ENCODE measurements around the gene CPNE5. TPM values are rescaled to one million over a fixed set of nuclear protein-coding genes. Genes with fewer than 3 reads are reported as not detected.

CPNE5 gene
- total RNA-seq, 1 donor, result not detected

DNA sequence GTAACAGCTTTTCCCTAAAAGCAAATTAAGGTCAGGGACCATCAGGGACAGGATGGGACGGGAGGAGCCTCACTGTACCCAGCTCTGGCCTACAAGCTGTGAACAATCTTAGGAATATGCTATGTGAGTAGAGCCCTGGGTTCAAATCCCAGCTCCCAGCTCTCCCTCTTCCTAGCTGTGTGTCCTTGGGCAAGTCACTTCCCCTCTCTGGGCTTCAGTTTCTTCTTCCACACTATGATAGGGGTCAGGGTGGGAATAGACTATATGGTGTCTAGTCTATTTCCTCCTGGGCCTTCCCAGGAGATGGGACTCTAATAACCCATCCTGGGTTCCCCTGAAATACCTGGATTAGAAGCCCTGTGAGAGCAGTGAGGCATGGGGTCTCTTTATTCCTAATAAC, 41.6 kb downstream of the CPNE5 start:
- no peak overlapping the region for H3K4me3 ChIP-seq (ENCODE audit: insufficient read depth, low read length)
- no peaks in the 10 kb centered on the region for H3K4me1 ChIP-seq (ENCODE audit: insufficient read depth, low read length)
- H3K9me3 ChIP-seq (ENCODE audit: low read depth, low read length), result no peaks in the 10 kb centered on the region
- no peaks in the 10 kb centered on the region for H3K79me2 ChIP-seq (ENCODE audit: insufficient read depth, low read length)
- H4K20me1 ChIP-seq (ENCODE audit: insufficient read depth, low read length), result no peaks in the 10 kb centered on the region
- no peak overlapping the region for H3K4me2 ChIP-seq (ENCODE audit: insufficient read depth, low read length)
- no peak for DNase-seq (ENCODE audit: insufficient read length, low spot score, missing footprints)
- no peaks in the 10 kb centered on the region for H3K36me3 ChIP-seq (ENCODE audit: insufficient read depth, low read length)
- TF ChIP-seq, protein P1, sequence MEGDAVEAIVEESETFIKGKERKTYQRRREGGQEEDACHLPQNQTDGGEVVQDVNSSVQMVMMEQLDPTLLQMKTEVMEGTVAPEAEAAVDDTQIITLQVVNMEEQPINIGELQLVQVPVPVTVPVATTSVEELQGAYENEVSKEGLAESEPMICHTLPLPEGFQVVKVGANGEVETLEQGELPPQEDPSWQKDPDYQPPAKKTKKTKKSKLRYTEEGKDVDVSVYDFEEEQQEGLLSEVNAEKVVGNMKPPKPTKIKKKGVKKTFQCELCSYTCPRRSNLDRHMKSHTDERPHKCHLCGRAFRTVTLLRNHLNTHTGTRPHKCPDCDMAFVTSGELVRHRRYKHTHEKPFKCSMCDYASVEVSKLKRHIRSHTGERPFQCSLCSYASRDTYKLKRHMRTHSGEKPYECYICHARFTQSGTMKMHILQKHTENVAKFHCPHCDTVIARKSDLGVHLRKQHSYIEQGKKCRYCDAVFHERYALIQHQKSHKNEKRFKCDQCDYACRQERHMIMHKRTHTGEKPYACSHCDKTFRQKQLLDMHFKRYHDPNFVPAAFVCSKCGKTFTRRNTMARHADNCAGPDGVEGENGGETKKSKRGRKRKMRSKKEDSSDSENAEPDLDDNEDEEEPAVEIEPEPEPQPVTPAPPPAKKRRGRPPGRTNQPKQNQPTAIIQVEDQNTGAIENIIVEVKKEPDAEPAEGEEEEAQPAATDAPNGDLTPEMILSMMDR (IDR thresholded peaks at IDR 0.05; ENCODE audit: extremely low read depth, low read depth, low read length), result no peak
- no peak overlapping the region for H3K27ac ChIP-seq (ENCODE audit: low read depth, low read length)
- H2AFZ ChIP-seq (ENCODE audit: low read length), result no peak overlapping the region
- no peaks in the 10 kb centered on the region for H3K27me3 ChIP-seq (ENCODE audit: insufficient read depth, low read length)

DNA sequence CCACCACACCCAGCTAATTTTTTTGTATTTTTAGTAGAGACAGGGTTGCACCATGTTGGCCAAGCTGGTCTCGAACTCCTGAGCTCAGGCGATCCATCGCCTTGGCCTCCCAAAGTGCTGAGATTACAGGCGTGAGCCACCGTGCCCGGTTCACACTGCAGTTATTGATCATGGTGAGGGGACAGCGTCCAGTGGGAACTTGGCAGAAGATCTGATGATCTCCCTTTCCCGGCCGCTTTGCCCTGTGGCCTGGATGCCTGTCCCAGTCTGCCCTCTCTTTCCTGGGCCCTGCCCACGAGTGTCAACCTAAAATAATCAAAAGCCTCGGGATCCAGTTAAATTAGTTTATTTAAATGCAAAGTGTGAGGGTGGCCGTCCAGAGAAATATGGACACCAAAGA, 42.2 kb downstream of the CPNE5 start:
- Histone ChIP-seq H3K9me3 (ENCODE audit: low read depth, low read length) (no peaks in the 10 kb centered on the region), H3K4me1 (ENCODE audit: insufficient read depth, low read length) (no peaks in the 10 kb centered on the region), H3K4me3 (ENCODE audit: insufficient read depth, low read length) (no peak overlapping the region), H4K20me1 (ENCODE audit: insufficient read depth, low read length) (no peaks in the 10 kb centered on the region), H3K4me2 (ENCODE audit: insufficient read depth, low read length) (no peak overlapping the region), H3K27ac (ENCODE audit: low read depth, low read length) (no peak overlapping the region), H3K79me2 (ENCODE audit: insufficient read depth, low read length) (no peaks in the 10 kb centered on the region), H3K36me3 (ENCODE audit: insufficient read depth, low read length) (no peaks in the 10 kb centered on the region), H2AFZ (ENCODE audit: low read length) (no peak overlapping the region), H3K27me3 (ENCODE audit: insufficient read depth, low read length) (no peaks in the 10 kb centered on the region)
- DNase-seq (ENCODE audit: insufficient read length, low spot score, missing footprints), result no peak
- TF ChIP-seq, protein P1 (IDR thresholded peaks at IDR 0.05; ENCODE audit: extremely low read depth, low read depth, low read length), result no peak

DNA sequence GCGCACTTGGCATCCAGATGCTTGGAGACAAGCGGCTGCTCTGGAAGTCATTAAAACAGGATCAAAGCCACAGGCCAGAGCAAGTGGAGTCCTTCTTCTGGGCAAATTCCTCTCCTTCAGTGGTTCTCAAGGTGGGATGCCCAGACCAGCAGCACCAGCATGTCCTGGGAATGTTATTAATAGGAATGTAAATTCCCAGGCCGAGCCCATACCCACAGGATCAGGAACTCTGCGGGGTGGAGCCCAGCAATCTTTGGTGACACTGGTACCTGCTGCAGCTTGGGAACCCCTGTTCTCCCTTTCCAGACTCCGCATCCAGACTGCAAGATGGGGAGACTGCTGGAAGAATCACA, 44.6 kb downstream of the CPNE5 start:
- no peaks in the 10 kb centered on the region for H3K4me1 ChIP-seq (ENCODE audit: insufficient read depth, low read length)
- H3K4me2 ChIP-seq (ENCODE audit: insufficient read depth, low read length), result no peak overlapping the region
- no peak for DNase-seq (ENCODE audit: insufficient read length, low spot score, missing footprints)
- no peaks in the 10 kb centered on the region for H3K9me3 ChIP-seq (ENCODE audit: low read depth, low read length)
- H3K79me2 ChIP-seq (ENCODE audit: insufficient read depth, low read length), result no peaks in the 10 kb centered on the region
- no peak overlapping the region for H3K4me3 ChIP-seq (ENCODE audit: insufficient read depth, low read length)
- H3K27me3 ChIP-seq (ENCODE audit: insufficient read depth, low read length), result no peaks in the 10 kb centered on the region
- no peaks in the 10 kb centered on the region for H4K20me1 ChIP-seq (ENCODE audit: insufficient read depth, low read length)
- no peak overlapping the region for H2AFZ ChIP-seq (ENCODE audit: low read length)
- H3K36me3 ChIP-seq (ENCODE audit: insufficient read depth, low read length), result no peaks in the 10 kb centered on the region
- H3K27ac ChIP-seq (ENCODE audit: low read depth, low read length), result no peak overlapping the region
- TF ChIP-seq, protein P1 (IDR thresholded peaks at IDR 0.05; ENCODE audit: extremely low read depth, low read depth, low read length), result no peak

DNA sequence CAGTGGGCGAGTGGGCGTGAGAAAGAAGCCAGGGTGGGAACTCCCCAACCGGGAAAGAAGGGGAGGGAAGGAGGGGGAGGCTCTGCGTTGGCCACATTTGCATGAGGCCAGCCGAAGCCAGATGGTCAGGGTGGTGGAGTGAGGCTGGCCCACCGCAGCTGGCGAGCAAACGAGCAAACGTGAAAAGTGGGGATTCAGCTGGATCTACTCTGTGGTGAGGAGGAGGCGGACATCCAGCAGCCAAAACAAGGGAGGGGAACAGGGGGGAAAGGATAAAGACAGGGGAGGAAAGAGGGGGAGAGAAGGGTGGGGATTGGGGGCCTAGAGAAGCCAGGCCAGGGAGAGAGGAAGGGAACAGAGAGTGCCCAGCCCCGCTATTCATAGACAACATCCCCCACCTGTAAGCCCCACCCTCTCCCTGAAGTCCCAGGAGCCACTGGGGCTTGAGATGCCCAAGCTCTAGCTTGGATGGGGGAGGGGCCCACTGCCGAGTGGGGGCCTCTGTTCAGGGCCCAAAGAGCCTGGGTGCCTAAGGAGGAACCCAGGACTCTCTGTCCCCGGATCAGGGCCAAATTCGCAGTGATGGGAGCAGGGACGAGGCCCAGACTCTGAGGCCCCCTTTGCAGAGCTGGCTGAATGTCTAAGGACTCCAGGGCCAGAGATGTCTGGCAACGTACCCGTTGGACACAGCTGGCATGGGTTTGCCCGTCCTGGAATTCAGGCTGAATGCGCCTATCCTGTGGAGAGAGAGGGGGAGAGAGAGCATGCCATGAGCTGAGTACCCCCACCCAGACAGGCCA, 45.1 kb downstream of the CPNE5 start:
- no peak overlapping the region for H2AFZ ChIP-seq (ENCODE audit: low read length)
- no peaks in the 10 kb centered on the region for H3K4me1 ChIP-seq (ENCODE audit: insufficient read depth, low read length)
- DNase-seq (ENCODE audit: insufficient read length, low spot score, missing footprints), result peak; percentile 1
- no peaks in the 10 kb centered on the region for H4K20me1 ChIP-seq (ENCODE audit: insufficient read depth, low read length)
- TF ChIP-seq, protein P1 (IDR thresholded peaks at IDR 0.05; ENCODE audit: extremely low read depth, low read depth, low read length), result no peak
- H3K79me2 ChIP-seq (ENCODE audit: insufficient read depth, low read length), result no peaks in the 10 kb centered on the region
- no peak overlapping the region for H3K4me2 ChIP-seq (ENCODE audit: insufficient read depth, low read length)
- H3K9me3 ChIP-seq (ENCODE audit: low read depth, low read length), result no peaks in the 10 kb centered on the region
- H3K4me3 ChIP-seq (ENCODE audit: insufficient read depth, low read length), result no peak overlapping the region
- H3K36me3 ChIP-seq (ENCODE audit: insufficient read depth, low read length), result no peaks in the 10 kb centered on the region
- H3K27ac ChIP-seq (ENCODE audit: low read depth, low read length), result no peak overlapping the region
- H3K27me3 ChIP-seq (ENCODE audit: insufficient read depth, low read length), result no peaks in the 10 kb centered on the region
